Upper lobe of right lung (tissue), 1 donor: ENCODE measurements around the gene PCDHGB5. TPM values are rescaled to one million over a fixed set of nuclear protein-coding genes. Genes with fewer than 3 reads are reported as not detected.
"Not testable (repeated sequence)": the region's sequence is repeated elsewhere in the genome, so short reads cannot be mapped to it uniquely, and the experiment has no call there.

ENCODE experiments used
- ATAC-seq: fragments of 200-7000 bp; cut with Tn5 transposase; one replicate; pipeline ENCODE4 v1.9.1; 2020; ENCODE audit warnings: mild to moderate bottlenecking, moderate library complexity
- DNase-seq: peaks from one replicate; pipeline ENCODE4 v3.0.0-alpha.2; 2020
- H3K27ac ChIP-seq: fragments of 200-600 bp; one replicate; pipeline ENCODE4 v1.8.0; 2022
- H3K27me3 ChIP-seq: fragments of 200-600 bp; one replicate; pipeline ENCODE4 v1.8.0; 2022; ENCODE audit warnings: mild to moderate bottlenecking
- H3K36me3 ChIP-seq: fragments of 200-600 bp; one replicate; pipeline ENCODE4 v1.8.0; 2022
- H3K4me1 ChIP-seq: fragments of 200-600 bp; one replicate; pipeline ENCODE4 v1.8.0; 2022
- H3K4me3 ChIP-seq: fragments of 200-600 bp; one replicate; pipeline ENCODE4 v1.8.0; 2022; ENCODE audit warnings: mild to moderate bottlenecking
- H3K9me3 ChIP-seq: fragments of 200-600 bp; one replicate; pipeline ENCODE4 v1.8.0; 2022
- CTCF ChIP-seq: fragments of 200-600 bp; IDR thresholded peaks from one replicate; pipeline ENCODE4 v1.8.0; 2022; ENCODE audit warnings: antibody characterized with exemption
- intact Hi-C: fragments of 100-400 bp; cut with DNase I; formaldehyde crosslinking; loops from one replicate; pipeline ENCODE4 v1.11.0; 2022
- total RNA-seq: library from RNA; stranded (reverse); fragmentation: NEBNext Ultra II Directional; extraction: Animal tissue kit (Norgen Biotek cat#: 25700); gene quantifications from one replicate; pipeline ENCODE4 v1.2.1, GENCODE V29; 2021
- donor health status: DM: no; HTN: yes; CAD: no; lungs with severe emphysema.

Gene PCDHGB5
- total RNA-seq, 1 donor from 2014 or later: 11.0 TPM

- Histone ChIP-seq H3K27ac (no peak overlapping the region), H3K4me1 (no peaks in the 10 kb centered on the region), H3K4me3 (peak overlapping the region; percentile 39), H3K27me3 (peaks cover 11% of the 10 kb centered on the region), H3K9me3 (peaks cover 53% of the 10 kb centered on the region), H3K36me3 (no peaks in the 10 kb centered on the region)
- no peak for TF ChIP-seq CTCF
- DNase-seq (no peak), ATAC-seq (no peak)
- intact Hi-C loops: no loop called here
Observed at GRCh38 chr5:141413540-141414069, 15.9 kb downstream of the PCDHGB5 start.

GRCh38 chr5:141414548-141415274, 17.0 kb downstream of the PCDHGB5 start:
- DNase-seq, H3K27ac ChIP-seq, ATAC-seq, H3K36me3 ChIP-seq, H3K4me3 ChIP-seq, H3K4me1 ChIP-seq, intact Hi-C loops: not testable (repeated sequence)
- Histone ChIP-seq H3K27me3 (peaks cover 16% of the 10 kb centered on the region), H3K9me3 (peaks cover 53% of the 10 kb centered on the region)

GRCh38 chr5:141415275-141415618, 17.5 kb downstream of the PCDHGB5 start:
- H3K4me3 ChIP-seq, H3K36me3 ChIP-seq, H3K27ac ChIP-seq, intact Hi-C loops, ATAC-seq, DNase-seq, H3K4me1 ChIP-seq: not testable (repeated sequence)
- Histone ChIP-seq H3K27me3 (peaks cover 12% of the 10 kb centered on the region), H3K9me3 (peaks cover 55% of the 10 kb centered on the region)

- H3K27me3 ChIP-seq, H3K4me1 ChIP-seq, intact Hi-C loops, H3K36me3 ChIP-seq: not testable (repeated sequence)
- H3K9me3 ChIP-seq: peaks cover 63% of the 10 kb centered on the region
- peak; percentile 94 for ATAC-seq
- peak; percentile 67 for TF ChIP-seq CTCF
- DNase-seq: peak; percentile 89
- H3K4me3 ChIP-seq: peak within 1 kb of the TSS; percentile 46
- peak within 1 kb of the TSS; percentile 48 for H3K27ac ChIP-seq
Observed at GRCh38 chr5:141417494-141418172, 19.9 kb downstream of the PCDHGB5 start, which contains the start of gene PCDHGB7. Gene PCDHGB7, plus strand, starts transcription at chr5:141417677. Its CDS starts 183 bp downstream, at chr5:141417860.

- Histone ChIP-seq H3K36me3 (no peaks in the 10 kb centered on the region), H3K4me1 (no peaks in the 10 kb centered on the region), H3K9me3 (peaks cover 65% of the 10 kb centered on the region), H3K27me3 (peaks cover 9% of the 10 kb centered on the region), H3K4me3 (no peak overlapping the region), H3K27ac (no peak overlapping the region)
- intact Hi-C loops: no loop called here
- no peak for TF ChIP-seq CTCF
- no peak for DNase-seq
- no peak for ATAC-seq
Observed at GRCh38 chr5:141419074-141419880, 21.5 kb downstream of the PCDHGB5 start.

GRCh38 chr5:141420855-141421488, 23.2 kb downstream of the PCDHGB5 start, which contains the start of gene PCDHGA11:
Gene PCDHGA11, plus strand, starts transcription at chr5:141421051. Its CDS starts 177 bp downstream, at chr5:141421228.
- H3K4me1 ChIP-seq: no peaks in the 10 kb centered on the region
- peak within 1 kb of the TSS; percentile 37 for H3K4me3 ChIP-seq
- H3K36me3 ChIP-seq: no peaks in the 10 kb centered on the region
- no peak within 1 kb of the TSS for H3K27ac ChIP-seq
- peak; percentile 88 for ATAC-seq
- DNase-seq: no peak
- intact Hi-C loops: no loop called here
- peaks cover 9% of the 10 kb centered on the region for H3K27me3 ChIP-seq
- H3K9me3 ChIP-seq: peaks cover 73% of the 10 kb centered on the region
- TF ChIP-seq CTCF: peak; percentile 51
